Gastroesophageal sphincter (tissue), 4 donors: ENCODE measurements around the gene SIGLEC10. TPM values are rescaled to one million over a fixed set of nuclear protein-coding genes. Genes with fewer than 3 reads are reported as not detected.
A peak's percentile ranks its signal among the peaks of the same experiment; 100 is the strongest.
"Not testable (repeated sequence)": the region's sequence is repeated elsewhere in the genome, so short reads cannot be mapped to it uniquely, and the experiment has no call there.

Source experiments
- ATAC-seq: fragments of 150-250 bp; one replicate; pipeline ENCODE4 v1.9.1; 2016; ENCODE audit warnings: mild to moderate bottlenecking, moderate library complexity
- H3K27ac ChIP-seq, 4 donors: fragments of 200-600 bp; sonication (generic) in 3 of 4; 1 replicate in 3 of 4; 2 replicates in 1 of 4; pipeline ENCODE4 v1.5.1; 2016 to 2019
- H3K27me3 ChIP-seq: fragments of 200-600 bp; sonication (generic); one replicate; pipeline ENCODE4 v1.5.1; 2019
- H3K36me3 ChIP-seq, 2 donors: fragments of 200-600 bp; sonication (generic); one replicate each; pipeline ENCODE4 v1.5.1; 2019; ENCODE audit warnings: control low read depth in 1 of 2
- H3K4me1 ChIP-seq, 3 donors: fragments of 200-600 bp; sonication (generic); 1 replicate in 2 of 3; 2 replicates in 1 of 3; pipeline ENCODE4 v1.5.1; 2016 to 2019; ENCODE audit warnings: control low read depth in 2 of 3
- H3K4me3 ChIP-seq, 2 donors: fragments of 200-600 bp; sonication (generic); one replicate each; pipeline ENCODE4 v1.5.1; 2019; ENCODE audit warnings: mild to moderate bottlenecking in 1 of 2, moderate library complexity in 1 of 2
- H3K9me3 ChIP-seq, 3 donors: fragments of 200-600 bp; sonication (generic); one replicate each; pipeline ENCODE4 v1.5.1; 2017 to 2019; ENCODE audit warnings: control low read depth in 2 of 3
- CTCF ChIP-seq, 4 experiments: fragments of 200-600 bp in 2 of 4; fragments of 450-650 bp in 2 of 4; sonication (generic) in 1 of 4; IDR thresholded peaks; one replicate each; pipeline ENCODE4 v1.5.1; 2017 to 2019; ENCODE audit warnings: antibody characterized with exemption in 4 of 4, mild to moderate bottlenecking in 2 of 4, moderate library complexity in 2 of 4
- EP300 ChIP-seq: sonication (generic); formaldehyde crosslinking; IDR thresholded peaks from one replicate; pipeline ENCODE4 v1.6.1; 2017; ENCODE audit warnings: antibody characterized with exemption, mild to moderate bottlenecking
- POLR2A ChIP-seq, 2 donors: fragments of 450-650 bp; IDR thresholded peaks; one replicate each; pipeline ENCODE4 v1.6.1; 2017; ENCODE audit warnings: antibody characterized with exemption in 2 of 2, mild to moderate bottlenecking in 2 of 2, moderate library complexity in 1 of 2
- POLR2AphosphoS5 ChIP-seq: sonication (generic); formaldehyde crosslinking; IDR thresholded peaks from one replicate; pipeline ENCODE4 v1.6.1; 2017; ENCODE audit warnings: antibody characterized with exemption
- WGBS, 2 donors: methylation state at CpG; one replicate each; pipeline ENCODE4 v1.1.5; 2018; ENCODE audit warnings: low coverage in 1 of 2; 5-methylcytosine and 5-hydroxymethylcytosine counted together
- total RNA-seq, 4 donors: library from RNA; depleted of rRNA; stranded (reverse); fragments of >200 nt; gene quantifications; one replicate each; pipeline ENCODE4 v1.1.0, GENCODE V29; 2016

Gene SIGLEC10
- total RNA-seq, 4 donors from 2014 or later = 1.1 to 6.9 (median 3.2) TPM

DNA sequence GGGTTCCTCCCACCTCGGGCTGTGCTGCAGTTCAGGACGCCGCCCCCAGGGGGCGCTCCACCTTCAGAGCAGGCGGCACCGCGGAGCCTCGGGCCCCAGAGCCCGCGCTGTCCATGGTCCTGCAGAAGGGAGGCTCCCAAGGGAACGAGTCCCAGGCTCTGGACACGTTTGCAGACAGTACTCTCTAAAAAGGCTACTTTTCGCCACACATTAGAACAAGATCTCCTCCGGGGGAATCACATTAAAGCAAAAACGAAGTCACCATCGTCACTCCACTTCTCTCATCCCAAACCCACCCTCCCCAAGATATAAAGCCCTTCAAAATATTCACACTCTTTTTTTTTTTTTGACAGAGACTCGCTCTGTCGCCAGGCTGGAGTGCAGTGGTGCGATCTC is 4.6 kb upstream of the SIGLEC10 start:
- no peak for TF ChIP-seq EP300
- TF ChIP-seq POLR2AphosphoS5 = no peak
- peak in 3 of 4 experiments; percentile 78 to 90 (median 84) for TF ChIP-seq CTCF (IDR thresholded peaks at IDR 0.05)
- no peak for TF ChIP-seq POLR2A (IDR thresholded peaks at IDR 0.05)
- peaks cover 82% of the 10 kb centered on the region for H3K27me3 ChIP-seq
- ATAC-seq = peak; percentile 62

GRCh38 chr19:51421229-51422052 is 4.0 kb upstream of the SIGLEC10 start:
- Histone ChIP-seq H3K27me3 (peaks cover 87% of the 10 kb centered on the region), H3K36me3 (no peaks in the 10 kb centered on the region), H3K4me3 (no peak overlapping the region), H3K4me1 (no peaks in the 10 kb centered on the region), H3K27ac (no peak overlapping the region), H3K9me3 (no peaks in the 10 kb centered on the region)
- 20 to 40% methylated on average over 2 to 6 of the region's 39 CpGs for WGBS, 2 donors
- ATAC-seq = no peak
- TF ChIP-seq EP300 = no peak
- TF ChIP-seq CTCF (IDR thresholded peaks at IDR 0.05) = no peak
- no peak for TF ChIP-seq POLR2AphosphoS5
- TF ChIP-seq POLR2A (IDR thresholded peaks at IDR 0.05) = no peak

More for the DNA sequence above, 4.6 kb upstream of the SIGLEC10 start:
- Histone ChIP-seq H3K27ac (no peak overlapping the region), H3K9me3 (no peaks in the 10 kb centered on the region), H3K4me1 (no peaks in the 10 kb centered on the region), H3K36me3 (no peaks in the 10 kb centered on the region), H3K4me3 (no peak overlapping the region)
- 0 to 22% methylated on average over 3 to 7 of the region's 19 CpGs for WGBS, 2 donors

- not testable (repeated sequence) for H3K36me3 ChIP-seq, H3K4me1 ChIP-seq, H3K9me3 ChIP-seq, ATAC-seq, H3K4me3 ChIP-seq, H3K27ac ChIP-seq
- peaks cover 89% of the 10 kb centered on the region for H3K27me3 ChIP-seq
- 85 to 90% methylated on average over 4 to 8 of the region's 11 CpGs for WGBS, 2 donors
These were observed 3.1 kb upstream of the SIGLEC10 start for GRCh38 chr19:51420511-51420910.

- peaks cover 85% of the 10 kb centered on the region for H3K27me3 ChIP-seq
These were observed 1.3 kb upstream of the SIGLEC10 start for GRCh38 chr19:51418707-51419106.

DNA sequence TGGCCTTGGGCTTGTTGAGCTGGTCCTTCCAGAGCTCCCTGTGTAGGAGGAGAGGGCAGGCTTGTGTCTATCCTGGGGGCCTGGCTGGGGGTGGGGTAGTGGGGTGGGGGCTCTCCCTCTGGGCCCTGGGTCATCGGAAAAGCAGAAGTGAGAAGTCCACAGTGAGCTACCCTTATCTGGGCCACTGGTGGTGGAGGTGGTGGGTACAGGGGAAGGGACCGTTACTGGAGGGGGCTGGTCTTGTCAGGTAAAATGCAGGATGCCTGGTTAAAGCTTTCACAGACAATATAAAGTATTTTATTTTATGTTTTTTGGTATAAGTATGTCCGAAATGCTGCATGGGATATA is 342 bp upstream of the SIGLEC10 start:
- no peak for ATAC-seq
- Histone ChIP-seq H3K4me3 (no peak overlapping the region), H3K27me3 (peaks cover 78% of the 10 kb centered on the region), H3K27ac (no peak overlapping the region), H3K4me1 (no peaks in the 10 kb centered on the region), H3K9me3 (no peaks in the 10 kb centered on the region), H3K36me3 (no peaks in the 10 kb centered on the region)
- WGBS, 2 donors = 86 to 100% methylated on average over 1 of the region's 3 CpGs
- TF ChIP-seq CTCF (IDR thresholded peaks at IDR 0.05) = no peak
- TF ChIP-seq POLR2A (IDR thresholded peaks at IDR 0.05) = no peak
- no peak for TF ChIP-seq EP300
- TF ChIP-seq POLR2AphosphoS5 = no peak

More at GRCh38 chr19:51418707-51419106, 1.3 kb upstream of the SIGLEC10 start:
- ATAC-seq = no peak
- WGBS, 2 donors = 86% methylated on average over 1 of the region's 2 CpGs; no CpG with 5 or more reads in 1 of the 2 donors
- Histone ChIP-seq H3K4me1 (no peaks in the 10 kb centered on the region), H3K9me3 (no peaks in the 10 kb centered on the region), H3K4me3 (no peak overlapping the region), H3K27ac (no peak overlapping the region), H3K36me3 (no peaks in the 10 kb centered on the region)
- TF ChIP-seq EP300 (no peak), POLR2AphosphoS5 (no peak), CTCF (IDR thresholded peaks at IDR 0.05) (no peak), POLR2A (IDR thresholded peaks at IDR 0.05) (no peak)

- ATAC-seq, H3K36me3 ChIP-seq, H3K27ac ChIP-seq, H3K4me1 ChIP-seq, H3K9me3 ChIP-seq, H3K4me3 ChIP-seq: not testable (repeated sequence)
- 48 to 55% methylated on average over 6 of the region's 15 CpGs for WGBS, 2 donors
- H3K27me3 ChIP-seq = peaks cover 73% of the 10 kb centered on the region
These were observed 1.0 kb downstream of the SIGLEC10 start for GRCh38 chr19:51416422-51416821.
